ENCODE results near the gene ABCC3. TPM values are rescaled to one million over a fixed set of nuclear protein-coding genes. Genes with fewer than 3 reads are reported as not detected.
"Not testable (repeated sequence)": the region's sequence is repeated elsewhere in the genome, so short reads cannot be mapped to it uniquely, and the experiment has no call there.

ABCC3 gene
- total RNA-seq, 2 donors from 2014 or later: 1.4 to 4.5 TPM

DNA sequence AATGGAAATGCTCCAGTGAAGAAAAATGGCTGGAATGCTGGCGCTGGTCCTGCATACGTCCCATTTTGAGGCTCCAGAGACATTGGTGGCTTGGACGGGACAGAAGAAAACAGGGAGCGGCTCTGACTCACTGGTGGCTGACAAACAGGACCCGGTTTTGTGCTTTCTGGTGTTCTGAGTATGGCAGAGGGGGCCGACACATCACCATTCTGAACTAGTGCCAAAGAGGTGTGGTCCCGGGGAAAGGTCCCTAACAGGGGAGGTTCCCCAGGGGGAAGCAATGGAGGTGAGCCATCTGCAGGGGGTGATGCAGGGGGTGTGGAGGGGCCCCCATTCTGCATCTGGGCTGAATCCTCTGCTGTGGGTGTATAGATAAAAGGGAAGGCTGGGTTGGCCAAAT lies 64.7 kb downstream of the ABCC3 start:
- peaks cover 0 to 30% of the 10 kb centered on the region in 2 donors for H3K4me1 ChIP-seq
- H3K36me3 ChIP-seq: peaks cover 55% of the 10 kb centered on the region

DNA sequence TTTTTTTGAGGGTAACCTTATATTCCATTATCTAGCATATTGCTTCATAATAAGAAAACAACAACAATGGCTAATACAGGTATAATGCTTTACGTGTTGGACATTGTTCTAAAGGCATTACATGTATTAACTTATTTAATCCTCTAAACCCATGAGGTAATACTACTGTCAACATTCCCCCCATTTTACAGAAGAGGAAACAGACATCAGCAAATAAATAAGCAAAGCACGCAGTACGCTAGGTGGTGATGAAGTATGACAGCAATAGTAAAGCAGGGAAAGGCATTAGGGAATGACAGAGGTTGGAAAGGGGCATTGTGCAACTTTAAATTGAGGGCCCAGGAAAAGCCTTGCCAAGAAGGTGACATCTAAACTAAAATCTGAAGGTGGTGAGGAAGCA lies 68.5 kb downstream of the ABCC3 start:
- no peak for DNase-seq (ENCODE audit: low spot score)
- Histone ChIP-seq H3K4me1 (peaks cover 0 to 35% of the 10 kb centered on the region in 2 donors), H3K36me3 (peaks cover 19% of the 10 kb centered on the region), H3K4me3 (no peak overlapping the region), H3K9me3 (no peaks in the 10 kb centered on the region), H3K27ac (no peak overlapping the region), H3K27me3 (no peaks in the 10 kb centered on the region)
- TF ChIP-seq, protein P1, sequence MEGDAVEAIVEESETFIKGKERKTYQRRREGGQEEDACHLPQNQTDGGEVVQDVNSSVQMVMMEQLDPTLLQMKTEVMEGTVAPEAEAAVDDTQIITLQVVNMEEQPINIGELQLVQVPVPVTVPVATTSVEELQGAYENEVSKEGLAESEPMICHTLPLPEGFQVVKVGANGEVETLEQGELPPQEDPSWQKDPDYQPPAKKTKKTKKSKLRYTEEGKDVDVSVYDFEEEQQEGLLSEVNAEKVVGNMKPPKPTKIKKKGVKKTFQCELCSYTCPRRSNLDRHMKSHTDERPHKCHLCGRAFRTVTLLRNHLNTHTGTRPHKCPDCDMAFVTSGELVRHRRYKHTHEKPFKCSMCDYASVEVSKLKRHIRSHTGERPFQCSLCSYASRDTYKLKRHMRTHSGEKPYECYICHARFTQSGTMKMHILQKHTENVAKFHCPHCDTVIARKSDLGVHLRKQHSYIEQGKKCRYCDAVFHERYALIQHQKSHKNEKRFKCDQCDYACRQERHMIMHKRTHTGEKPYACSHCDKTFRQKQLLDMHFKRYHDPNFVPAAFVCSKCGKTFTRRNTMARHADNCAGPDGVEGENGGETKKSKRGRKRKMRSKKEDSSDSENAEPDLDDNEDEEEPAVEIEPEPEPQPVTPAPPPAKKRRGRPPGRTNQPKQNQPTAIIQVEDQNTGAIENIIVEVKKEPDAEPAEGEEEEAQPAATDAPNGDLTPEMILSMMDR (IDR thresholded peaks at IDR 0.05): no peak

More for the DNA sequence above, 64.7 kb downstream of the ABCC3 start:
- H3K9me3 ChIP-seq: no peaks in the 10 kb centered on the region
- H3K4me3 ChIP-seq: no peak overlapping the region
- TF ChIP-seq, protein P1 (IDR thresholded peaks at IDR 0.05): no peak
- no peak for DNase-seq (ENCODE audit: low spot score)
- no peak overlapping the region for H3K27ac ChIP-seq
- H3K27me3 ChIP-seq: no peaks in the 10 kb centered on the region

DNA sequence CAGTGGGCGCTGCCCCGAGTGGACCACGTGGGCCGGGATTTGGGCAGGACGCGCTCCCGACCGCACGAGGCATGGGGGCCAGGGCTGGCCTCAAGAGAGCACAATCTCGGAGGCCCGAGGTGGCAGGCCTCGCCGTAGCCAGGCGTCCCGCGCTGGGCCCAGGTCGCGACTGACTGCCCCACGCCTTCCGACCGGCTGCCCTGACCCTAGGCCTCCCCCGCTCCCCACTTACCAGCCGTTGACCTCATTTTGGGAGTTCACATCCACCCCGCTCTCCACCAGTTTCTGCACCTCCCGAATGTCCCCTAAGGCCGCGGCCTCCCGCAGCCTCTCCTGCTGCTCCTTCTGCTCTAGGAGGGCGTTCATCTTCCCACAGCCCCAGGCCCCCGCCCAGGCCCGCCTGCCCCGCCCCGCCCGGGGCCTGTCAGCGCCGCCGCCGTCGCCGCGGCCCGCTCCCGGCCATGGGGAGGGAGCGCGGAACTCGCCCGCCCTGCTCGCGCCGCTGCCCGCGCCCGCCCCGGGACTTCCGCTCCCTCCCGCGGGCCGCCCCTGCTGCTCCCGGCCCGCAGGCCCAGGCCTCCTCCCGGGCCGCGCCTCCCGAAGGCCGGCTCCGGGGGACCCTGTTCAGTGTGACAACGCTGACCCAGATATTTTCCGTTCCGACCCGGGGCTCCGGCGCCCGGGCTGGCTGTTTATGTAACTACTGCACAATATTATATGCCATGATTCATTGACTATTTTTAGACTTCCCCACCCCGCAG lies 72.8 kb downstream of the ABCC3 start, which contains the start of gene ANKRD40:
TSS of gene ANKRD40 (minus strand) at position 626 of the 761 bp plus-strand sequence. CDS start at position 366, 260 bp downstream.
- H3K27me3 ChIP-seq: no peaks in the 10 kb centered on the region
- H3K27ac ChIP-seq: peak within 1 kb of the TSS; percentile 97
- H3K9me3 ChIP-seq: no peaks in the 10 kb centered on the region
- peak; percentile 97 for DNase-seq (ENCODE audit: low spot score)
- peak within 1 kb of the TSS; percentile 52 to 73 for H3K4me3 ChIP-seq
- TF ChIP-seq, protein P1 (IDR thresholded peaks at IDR 0.05): no peak
- peaks cover 0 to 49% of the 10 kb centered on the region in 2 donors for H3K4me1 ChIP-seq
- H3K36me3 ChIP-seq: no peaks in the 10 kb centered on the region

DNA sequence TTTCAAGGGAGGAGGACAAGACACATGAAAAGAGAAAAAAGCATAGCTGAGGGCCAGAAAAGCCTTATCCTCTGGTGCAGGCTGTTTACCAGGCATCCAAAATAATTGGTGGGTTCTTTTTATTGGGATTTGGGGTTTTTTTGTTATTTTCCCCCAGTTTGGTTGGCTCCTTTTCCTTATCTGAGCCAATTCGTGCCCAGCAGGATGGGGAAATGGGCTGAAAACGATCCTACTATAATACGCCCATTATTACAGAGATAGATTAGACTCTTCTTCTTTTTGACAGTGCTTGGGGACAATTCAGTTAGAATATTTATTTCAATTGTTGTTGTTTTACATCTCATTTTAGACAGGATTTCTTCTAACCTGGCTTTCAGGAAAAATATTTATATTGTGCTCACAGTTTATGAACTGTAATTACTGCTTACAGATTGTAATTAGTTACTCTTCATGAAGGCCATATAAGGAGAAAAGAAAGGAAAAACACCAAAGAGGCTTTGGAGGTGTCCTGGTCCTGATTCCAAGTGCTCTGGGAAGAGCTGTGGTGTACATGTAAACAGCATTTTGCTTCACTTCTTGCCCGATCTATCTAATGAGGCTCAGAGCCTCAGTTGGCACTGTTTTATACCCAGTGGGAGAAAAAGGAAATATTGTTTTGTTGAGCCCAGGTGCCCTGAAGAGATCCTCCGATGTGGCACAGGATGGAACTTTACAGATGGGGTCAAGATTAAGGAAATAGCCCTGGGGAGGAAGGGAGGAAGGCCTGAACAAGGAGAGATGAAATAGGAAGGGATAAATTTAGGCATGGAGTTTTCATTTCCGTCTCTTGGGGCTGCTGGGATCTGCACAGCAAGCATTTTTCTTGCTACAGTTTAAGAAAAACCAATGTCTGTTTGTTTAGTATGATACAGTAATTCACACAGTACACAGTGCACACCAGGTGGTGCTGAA lies 73.6 kb downstream of the ABCC3 start:
- peak overlapping the region; percentile 97 for H3K27ac ChIP-seq
- H3K36me3 ChIP-seq: no peaks in the 10 kb centered on the region
- no peaks in the 10 kb centered on the region for H3K27me3 ChIP-seq
- H3K9me3 ChIP-seq: no peaks in the 10 kb centered on the region
- peaks cover 0 to 40% of the 10 kb centered on the region in 2 donors for H3K4me1 ChIP-seq
- TF ChIP-seq, protein P1 (IDR thresholded peaks at IDR 0.05): no peak
- peak overlapping the region; percentile 52 to 73 for H3K4me3 ChIP-seq
- DNase-seq (ENCODE audit: low spot score): no peak

DNA sequence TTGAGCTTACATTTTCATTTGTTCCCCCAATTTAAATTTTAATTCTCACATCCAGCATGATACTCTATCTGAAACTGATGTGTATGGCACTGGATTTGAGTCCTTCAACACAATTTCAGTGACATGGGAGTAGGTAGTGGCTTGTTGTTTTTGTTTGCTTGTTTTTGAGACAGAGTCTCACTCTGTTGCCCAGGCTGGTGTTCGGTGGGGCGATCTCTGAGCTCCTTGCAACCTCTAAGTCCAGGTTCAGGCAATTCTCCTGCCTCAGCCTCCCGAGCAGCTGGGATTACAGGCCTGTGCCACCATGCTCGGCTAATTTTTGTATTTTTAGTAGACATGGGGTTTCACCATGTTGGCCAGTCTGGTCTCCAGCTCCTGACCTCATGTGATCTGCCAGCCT lies 74.4 kb downstream of the ABCC3 start:
- not testable (repeated sequence) for H3K27me3 ChIP-seq; H3K4me3 ChIP-seq; H3K36me3 ChIP-seq; DNase-seq (ENCODE audit: low spot score); H3K9me3 ChIP-seq
- H3K27ac ChIP-seq: peak overlapping the region; percentile 97
- peaks cover 0 to 33% of the 10 kb centered on the region in 2 donors for H3K4me1 ChIP-seq

DNA sequence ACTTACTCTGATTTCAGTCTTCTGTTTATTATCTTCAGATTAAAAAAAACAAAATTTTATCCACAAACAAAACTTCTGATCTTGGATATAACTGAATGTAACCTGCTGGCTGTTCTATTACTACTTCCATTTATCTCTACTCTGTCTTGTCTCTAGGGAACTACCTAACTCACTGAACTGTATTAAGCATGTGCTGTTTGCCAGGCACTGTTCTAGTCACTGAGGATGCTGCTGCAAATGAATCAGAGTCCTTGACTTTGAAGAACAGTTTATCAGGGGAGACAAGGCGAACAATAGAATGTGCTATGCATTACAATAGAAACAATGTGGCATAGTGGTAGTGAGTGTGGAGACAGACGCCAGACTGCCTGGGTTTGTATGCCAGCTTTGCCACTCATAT lies 75.3 kb downstream of the ABCC3 start:
- H3K4me3 ChIP-seq: no peak overlapping the region
- H3K27ac ChIP-seq: no peak overlapping the region
- H3K9me3 ChIP-seq: no peaks in the 10 kb centered on the region
- H3K36me3 ChIP-seq: no peaks in the 10 kb centered on the region
- no peak for DNase-seq (ENCODE audit: low spot score)
- TF ChIP-seq, protein P1 (IDR thresholded peaks at IDR 0.05): no peak
- H3K4me1 ChIP-seq: peaks cover 0 to 32% of the 10 kb centered on the region in 2 donors
- no peaks in the 10 kb centered on the region for H3K27me3 ChIP-seq
